ENCODE data around the gene COL6A3.

Gene COL6A3

GRCh38 chr2:237413777-237414661 lies at the start of gene COL6A3:
TSS of gene COL6A3 (minus strand) at chr2:237414164. CDS start at chr2:237396817, 17,347 bp downstream.
- no peak for DNase-seq

GRCh38 chr2:237459741-237460174 lies 45.8 kb upstream of the COL6A3 start:
- no peak for DNase-seq

- no peak for DNase-seq
These were observed 45.3 kb upstream of the COL6A3 start for GRCh38 chr2:237459226-237459625.

- no peak for DNase-seq
These were observed 44.6 kb upstream of the COL6A3 start for GRCh38 chr2:237458519-237458918.

GRCh38 chr2:237457388-237457941 lies 43.5 kb upstream of the COL6A3 start:
- DNase-seq: no peak

- peak; percentile 42 for DNase-seq
These were observed 42.4 kb upstream of the COL6A3 start for GRCh38 chr2:237456200-237456843.

- no peak for DNase-seq
These were observed 41.8 kb upstream of the COL6A3 start for GRCh38 chr2:237455764-237456163.

- DNase-seq: no peak
These were observed 39.7 kb upstream of the COL6A3 start for GRCh38 chr2:237453671-237454070.

- DNase-seq: no peak
These were observed 38.9 kb upstream of the COL6A3 start for GRCh38 chr2:237452861-237453260.

- DNase-seq: no peak
These were observed 37.9 kb upstream of the COL6A3 start for GRCh38 chr2:237451643-237452469.

GRCh38 chr2:237450583-237450982 lies 36.6 kb upstream of the COL6A3 start:
- DNase-seq: no peak

- DNase-seq: no peak
These were observed 36.1 kb upstream of the COL6A3 start for GRCh38 chr2:237450108-237450507.

- no peak for DNase-seq
These were observed 35.4 kb upstream of the COL6A3 start for GRCh38 chr2:237449193-237449881.

GRCh38 chr2:237448626-237449025 lies 34.7 kb upstream of the COL6A3 start:
- DNase-seq: no peak

- no peak for DNase-seq
These were observed 34.2 kb upstream of the COL6A3 start for GRCh38 chr2:237448171-237448570.

- DNase-seq: no peak
These were observed 33.5 kb upstream of the COL6A3 start for GRCh38 chr2:237447496-237447895.

- DNase-seq: no peak
These were observed 32.3 kb upstream of the COL6A3 start for GRCh38 chr2:237446338-237446665.

- no peak for DNase-seq
These were observed 31.8 kb upstream of the COL6A3 start for GRCh38 chr2:237445611-237446337.

- DNase-seq: no peak
These were observed 30.1 kb upstream of the COL6A3 start for GRCh38 chr2:237444071-237444470.

GRCh38 chr2:237441605-237442274 lies 27.8 kb upstream of the COL6A3 start:
- DNase-seq: no peak

GRCh38 chr2:237440819-237441281 lies 26.9 kb upstream of the COL6A3 start:
- no peak for DNase-seq
